ENCODE data around the gene FBXO47. TPM values are rescaled to one million over a fixed set of nuclear protein-coding genes. Genes with fewer than 3 reads are reported as not detected.

FBXO47 gene
- total and polyA plus RNA-seq, 10 of the 15 experiments (the other 5 are each of a cell fraction or from before 2014, with no cell fraction given): 0.04 to 0.06 (median 0.06) TPM; not detected in 7

GRCh38 chr17:39008633-39009032, 41.4 kb upstream of the FBXO47 start:
- no peaks in the 10 kb centered on the region for H4K20me1 ChIP-seq (ENCODE audit: control insufficient read depth, insufficient read depth)
- ChIA-PET POLR2A (no interaction called here), RAD21 (ENCODE audit: unreplicated experiment) (no interaction called here), CTCF (interaction anchor here (0.6 to 2.1 kb wide), 2 partner anchors 26 to 82 kb away, joined by 3 to 7 read pairs; no protein-coding TSS in a partner anchor), SMC1A (ENCODE audit: uncharacterized antibody, unreplicated experiment) (interaction anchor here (0.5 to 1.3 kb wide), 2 partner anchors 9 to 48 kb away, joined by 3 read pairs; no protein-coding TSS in a partner anchor)
- ATAC-seq (no peak), FAIRE-seq (no peak), DNase-seq (ENCODE audit: low read depth, low spot score) (no peak)
- 4% methylated on average over 2 of the region's 2 CpGs for WGBS (ENCODE audit: insufficient coverage, insufficient replicate concordance, low lambda C conversion rate, missing lambda C conversion rate)
- no peaks in the 10 kb centered on the region for H3K27me3 ChIP-seq (replicated peaks in 1 of 2; ENCODE audit: control insufficient read depth in 2 of 2, insufficient read depth in 2 of 2, low read length in 1 of 2)
- no peaks in the 10 kb centered on the region for H3K79me2 ChIP-seq (ENCODE audit: control insufficient read depth, insufficient read depth, low read length)
- no peaks in the 10 kb centered on the region for H3K9me3 ChIP-seq (replicated peaks; ENCODE audit: control insufficient read depth, insufficient read depth, low read length)
- intact Hi-C loops (cut with micrococcal nuclease; ENCODE audit: unreplicated experiment): no loop called here
- no peak overlapping the region for H3K4me2 ChIP-seq (ENCODE audit: control insufficient read depth, insufficient read depth)
- no peaks in the 10 kb centered on the region for H3K36me3 ChIP-seq (ENCODE audit: control insufficient read depth in 2 of 2, insufficient read depth in 2 of 2, low read length in 1 of 2)
- H3K27ac ChIP-seq (ENCODE audit: control insufficient read depth, insufficient read depth): no peak overlapping the region
- no peak for TF ChIP-seq EED (IDR thresholded peaks at IDR 0.05; ENCODE audit: low read depth)
- TF ChIP-seq CHD1 (IDR thresholded peaks at IDR 0.05; ENCODE audit: low read depth, low read length): no peak
- TF ChIP-seq EZH2 (IDR thresholded peaks at IDR 0.05; ENCODE audit: borderline replicate concordance, control insufficient read depth, low read depth, low read length): no peak
- TF ChIP-seq KDM1A (IDR thresholded peaks at IDR 0.05; ENCODE audit: borderline replicate concordance): no peak
- TF ChIP-seq TBL1XR1 (IDR thresholded peaks at IDR 0.05; ENCODE audit: low read depth, low read length): no peak
- TF ChIP-seq BCL11A (IDR thresholded peaks at IDR 0.05; ENCODE audit: low read depth, low read length): no peak
- TF ChIP-seq SUZ12 (IDR thresholded peaks at IDR 0.05; ENCODE audit: unreplicated experiment): no peak
- TF ChIP-seq CHD4 (IDR thresholded peaks at IDR 0.05): no peak
- TF ChIP-seq PKNOX1 (IDR thresholded peaks at IDR 0.05): no peak
- no peak for TF ChIP-seq HCFC1 (IDR thresholded peaks at IDR 0.05; ENCODE audit: low read length)
- no peak for TF ChIP-seq SUPT20H (IDR thresholded peaks at IDR 0.05; ENCODE audit: borderline replicate concordance, control insufficient read depth, low read depth, low read length)
- no peak for TF ChIP-seq SP1 (IDR thresholded peaks at IDR 0.05; ENCODE audit: low read depth, low read length)
- no peak for TF ChIP-seq NFYA (IDR thresholded peaks at IDR 0.05; ENCODE audit: borderline replicate concordance, low read depth, low read length)
- H2AFZ ChIP-seq (ENCODE audit: control insufficient read depth, low read depth, low read length): no peak overlapping the region
- in situ Hi-C loops (cut with MboI): no loop called here
- H3K4me3 ChIP-seq: no peak overlapping the region
- H3K4me1 ChIP-seq (ENCODE audit: control insufficient read depth, insufficient read depth, low read length): no peaks in the 10 kb centered on the region
- BruUV-seq (replicated peaks): no TSS peak
- H3K9ac ChIP-seq (ENCODE audit: control insufficient read depth, insufficient read depth, low read length): no peak overlapping the region
